Measurements from ENCODE around the gene RBM33.

The RBM33 gene

GRCh38 chr7:155618708-155619633 is 25.5 kb upstream of the RBM33 start:
- peak overlapping the region; percentile 63 for H3K27ac ChIP-seq
- TF ChIP-seq CTCF (conservative IDR thresholded peaks at IDR 0.05): no peak

- TF ChIP-seq CTCF (conservative IDR thresholded peaks at IDR 0.05): no peak
- H3K27ac ChIP-seq: no peak overlapping the region
Measured at GRCh38 chr7:155619634-155620271, 24.7 kb upstream of the RBM33 start.

- no peak overlapping the region for H3K27ac ChIP-seq
- no peak for TF ChIP-seq CTCF (conservative IDR thresholded peaks at IDR 0.05)
Measured at GRCh38 chr7:155620497-155620896, 24.0 kb upstream of the RBM33 start.

- no peak overlapping the region for H3K27ac ChIP-seq
- TF ChIP-seq CTCF (conservative IDR thresholded peaks at IDR 0.05): no peak
Measured at GRCh38 chr7:155621418-155621980, 23.0 kb upstream of the RBM33 start.

GRCh38 chr7:155624412-155624811 is 20.0 kb upstream of the RBM33 start:
- TF ChIP-seq CTCF (conservative IDR thresholded peaks at IDR 0.05): no peak
- H3K27ac ChIP-seq: no peak overlapping the region

- no peak overlapping the region for H3K27ac ChIP-seq
- no peak for TF ChIP-seq CTCF (conservative IDR thresholded peaks at IDR 0.05)
Measured at GRCh38 chr7:155625557-155625956, 18.9 kb upstream of the RBM33 start.

GRCh38 chr7:155629171-155629570 is 15.3 kb upstream of the RBM33 start:
- H3K27ac ChIP-seq: no peak overlapping the region
- no peak for TF ChIP-seq CTCF (conservative IDR thresholded peaks at IDR 0.05)
